ENCODE results near the gene SUPT3H.
"Not testable (repeated sequence)": the region's sequence is repeated elsewhere in the genome, so short reads cannot be mapped to it uniquely, and the experiment has no call there.

The SUPT3H gene

DNA sequence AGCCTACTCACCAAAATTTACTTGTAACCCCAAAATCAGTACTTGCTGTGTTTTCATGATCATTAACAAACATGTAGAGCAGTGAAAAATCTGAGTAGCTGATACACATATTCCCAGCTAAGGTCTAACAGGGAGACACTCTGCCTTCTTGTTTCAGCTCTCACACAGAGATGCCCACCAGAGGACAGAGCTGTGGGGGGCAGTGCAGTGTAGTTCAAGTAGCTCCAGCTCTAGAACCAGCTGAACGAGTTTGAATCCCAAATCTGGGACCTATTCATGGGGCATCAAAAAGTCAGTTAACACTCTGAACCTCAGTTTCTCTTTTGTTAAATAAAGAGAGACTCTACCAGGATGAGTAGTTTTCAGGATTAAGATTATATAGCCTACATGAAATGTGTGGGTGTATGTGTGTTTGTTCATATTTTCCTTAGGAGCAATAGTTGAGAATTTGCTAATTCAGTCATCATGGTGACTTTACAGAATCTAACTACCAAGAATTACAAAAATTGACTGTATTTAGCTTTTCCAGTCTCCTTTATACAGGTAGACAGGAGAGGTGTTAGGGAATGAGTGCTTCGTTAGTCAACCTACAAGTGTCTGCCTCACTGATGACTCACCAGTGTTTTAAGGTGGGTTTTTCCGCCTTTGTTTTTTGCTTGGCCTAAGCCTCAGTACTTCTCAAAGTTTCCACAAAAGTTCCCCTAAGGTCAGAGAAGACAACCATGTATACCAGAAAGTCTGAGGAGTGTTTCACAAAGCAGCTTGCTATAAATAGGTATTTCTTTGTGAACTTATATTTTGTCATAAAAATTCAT, 213.6 kb downstream of the SUPT3H start:
- no peak for FAIRE-seq
- TF ChIP-seq, protein P1, sequence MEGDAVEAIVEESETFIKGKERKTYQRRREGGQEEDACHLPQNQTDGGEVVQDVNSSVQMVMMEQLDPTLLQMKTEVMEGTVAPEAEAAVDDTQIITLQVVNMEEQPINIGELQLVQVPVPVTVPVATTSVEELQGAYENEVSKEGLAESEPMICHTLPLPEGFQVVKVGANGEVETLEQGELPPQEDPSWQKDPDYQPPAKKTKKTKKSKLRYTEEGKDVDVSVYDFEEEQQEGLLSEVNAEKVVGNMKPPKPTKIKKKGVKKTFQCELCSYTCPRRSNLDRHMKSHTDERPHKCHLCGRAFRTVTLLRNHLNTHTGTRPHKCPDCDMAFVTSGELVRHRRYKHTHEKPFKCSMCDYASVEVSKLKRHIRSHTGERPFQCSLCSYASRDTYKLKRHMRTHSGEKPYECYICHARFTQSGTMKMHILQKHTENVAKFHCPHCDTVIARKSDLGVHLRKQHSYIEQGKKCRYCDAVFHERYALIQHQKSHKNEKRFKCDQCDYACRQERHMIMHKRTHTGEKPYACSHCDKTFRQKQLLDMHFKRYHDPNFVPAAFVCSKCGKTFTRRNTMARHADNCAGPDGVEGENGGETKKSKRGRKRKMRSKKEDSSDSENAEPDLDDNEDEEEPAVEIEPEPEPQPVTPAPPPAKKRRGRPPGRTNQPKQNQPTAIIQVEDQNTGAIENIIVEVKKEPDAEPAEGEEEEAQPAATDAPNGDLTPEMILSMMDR (IDR thresholded peaks at IDR 0.05; ENCODE audit: insufficient read depth, missing control alignments) = no peak
- DNase-seq (ENCODE audit: insufficient read length, low spot score) = no peak

DNA sequence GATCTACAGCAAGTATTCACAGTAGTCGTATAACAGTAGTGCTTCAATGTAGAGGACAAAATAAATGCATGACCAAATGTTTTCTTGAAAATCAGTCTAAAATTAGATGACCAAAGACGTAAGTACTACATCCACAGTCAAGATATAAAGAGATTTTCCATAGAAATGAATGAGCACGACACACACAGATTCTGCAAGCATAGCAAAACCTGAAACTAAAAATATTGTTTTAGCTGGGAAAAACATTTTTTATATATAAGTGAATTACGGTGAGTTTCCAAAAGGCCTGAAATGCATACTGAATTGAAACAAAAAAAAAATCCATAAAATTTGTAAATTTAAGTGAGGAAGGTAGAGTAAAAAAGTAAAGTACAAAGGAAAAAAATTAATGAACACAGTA, 217.4 kb downstream of the SUPT3H start:
- TF ChIP-seq, protein P1 (IDR thresholded peaks at IDR 0.05; ENCODE audit: insufficient read depth, missing control alignments) = no peak
- peak; percentile 51 for FAIRE-seq
- DNase-seq (ENCODE audit: insufficient read length, low spot score) = no peak

DNA sequence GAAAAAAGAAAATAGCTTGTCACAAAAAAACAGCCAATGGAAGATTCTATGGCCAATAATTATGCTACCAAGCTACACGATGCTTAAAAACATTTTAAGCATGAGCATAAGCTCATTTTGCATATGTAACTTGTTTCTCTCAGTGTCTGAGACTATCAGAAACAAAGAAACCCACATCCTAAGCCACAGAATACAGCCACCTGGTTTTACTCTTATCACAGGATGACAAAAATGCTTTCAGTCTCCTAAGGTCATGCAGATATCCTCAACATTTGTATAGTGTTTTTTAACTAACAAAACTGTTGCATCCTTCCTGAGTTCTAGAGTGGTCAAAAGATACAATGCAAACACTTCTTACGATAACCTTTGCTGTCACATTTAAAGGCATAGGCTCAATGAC, 221.7 kb downstream of the SUPT3H start:
- TF ChIP-seq, protein P1 (IDR thresholded peaks at IDR 0.05; ENCODE audit: insufficient read depth, missing control alignments) = no peak
- no peak for DNase-seq (ENCODE audit: insufficient read length, low spot score)
- FAIRE-seq = no peak

DNA sequence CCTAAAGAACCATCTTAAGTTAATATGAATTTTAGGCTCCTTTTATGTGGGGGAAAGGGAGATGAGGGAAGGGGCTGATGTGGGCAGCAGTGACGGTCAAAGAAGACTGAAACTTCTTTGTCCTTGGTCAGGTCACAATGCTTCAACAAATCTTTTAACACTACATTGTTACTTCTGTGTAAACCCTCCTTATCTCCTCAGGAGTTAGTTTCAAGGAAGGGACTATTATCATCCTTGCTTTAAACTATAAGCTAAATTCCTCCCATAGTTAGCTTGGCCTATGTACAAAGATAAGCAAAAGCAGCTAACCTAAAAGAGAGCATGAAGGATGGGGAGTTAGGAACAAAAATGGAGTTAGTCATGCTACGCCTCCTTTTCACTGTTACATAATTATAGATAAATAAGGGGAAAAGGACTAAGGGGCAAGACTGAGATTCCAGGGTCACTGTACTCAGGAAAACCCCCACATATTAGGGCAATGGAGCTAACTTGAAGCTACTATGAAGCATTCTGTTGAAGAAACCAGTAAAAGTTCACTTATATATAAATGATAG, 222.3 kb downstream of the SUPT3H start:
- TF ChIP-seq, protein P1 (IDR thresholded peaks at IDR 0.05; ENCODE audit: insufficient read depth, missing control alignments) = no peak
- DNase-seq (ENCODE audit: insufficient read length, low spot score) (no peak), FAIRE-seq (no peak)

DNA sequence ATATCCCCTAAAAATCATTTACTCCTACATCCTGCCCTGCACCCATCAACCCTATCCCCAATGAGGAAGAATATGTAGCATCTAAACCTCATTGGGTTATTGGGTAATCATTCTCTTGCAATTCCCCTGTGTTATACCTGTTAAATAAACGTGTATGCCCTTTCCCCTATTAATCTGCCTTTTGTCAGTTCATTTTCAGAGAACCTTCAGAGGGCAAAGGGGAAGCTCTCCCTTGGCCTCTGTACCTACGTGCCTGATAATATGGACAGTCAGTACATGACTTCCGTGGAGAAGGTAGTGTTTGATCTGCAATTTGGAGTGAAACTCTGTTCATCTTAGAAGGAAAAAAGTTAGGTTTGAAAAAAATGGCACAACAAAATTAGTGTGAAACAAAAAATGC, 223.1 kb downstream of the SUPT3H start:
- no peak for FAIRE-seq
- DNase-seq (ENCODE audit: insufficient read length, low spot score) = no peak
- TF ChIP-seq, protein P1 (IDR thresholded peaks at IDR 0.05; ENCODE audit: insufficient read depth, missing control alignments) = no peak

DNA sequence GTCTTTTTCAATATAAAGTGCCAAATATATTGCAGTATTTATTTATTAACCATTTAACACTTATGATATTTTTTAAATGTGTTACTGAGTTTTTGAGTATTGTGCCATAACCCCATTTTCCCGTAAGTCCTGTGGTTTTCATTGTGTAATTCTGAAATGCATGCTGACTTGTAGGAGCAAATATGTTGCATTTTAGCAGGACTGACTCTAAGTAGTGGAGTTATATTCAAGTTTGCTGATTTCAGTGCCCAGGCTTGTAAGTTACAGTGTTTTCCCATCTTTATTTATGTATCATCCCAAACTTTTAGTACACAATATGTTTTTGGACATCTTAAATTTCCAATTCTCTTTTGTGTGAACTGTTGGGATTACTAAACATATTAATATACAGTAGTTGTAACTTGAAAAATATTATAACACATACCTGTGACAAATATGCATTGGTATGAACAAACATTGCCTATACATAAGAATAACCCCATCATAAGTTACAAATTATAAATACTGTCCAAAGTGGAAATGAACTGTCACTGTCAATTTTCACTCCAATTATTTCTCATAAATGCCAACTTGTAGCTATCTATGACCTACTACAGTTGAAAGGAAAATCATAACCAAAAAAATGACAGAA, 228.9 kb downstream of the SUPT3H start:
- TF ChIP-seq, protein P1 (IDR thresholded peaks at IDR 0.05; ENCODE audit: insufficient read depth, missing control alignments) = no peak
- FAIRE-seq = no peak
- DNase-seq (ENCODE audit: insufficient read length, low spot score) = no peak

DNA sequence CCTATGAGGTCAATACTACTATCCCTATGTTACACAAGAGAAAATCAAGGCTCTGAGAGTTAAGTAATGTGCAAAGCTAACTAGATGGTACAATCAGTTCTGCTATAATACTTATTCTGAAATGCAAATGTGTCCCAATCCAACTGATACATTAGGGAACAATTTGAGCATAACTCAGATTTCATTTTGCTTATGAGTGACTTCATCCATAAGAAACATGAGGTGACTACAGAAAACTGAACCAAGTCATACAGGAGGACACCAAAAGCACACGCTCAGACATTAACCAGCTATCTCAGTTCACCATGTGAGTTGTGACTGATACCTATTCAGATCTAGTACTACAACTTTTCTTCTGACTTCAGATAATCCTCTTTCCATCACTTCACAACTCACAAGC, 229.5 kb downstream of the SUPT3H start:
- no peak for FAIRE-seq
- TF ChIP-seq, protein P1 (IDR thresholded peaks at IDR 0.05; ENCODE audit: insufficient read depth, missing control alignments) = no peak
- DNase-seq (ENCODE audit: insufficient read length, low spot score) = no peak

DNA sequence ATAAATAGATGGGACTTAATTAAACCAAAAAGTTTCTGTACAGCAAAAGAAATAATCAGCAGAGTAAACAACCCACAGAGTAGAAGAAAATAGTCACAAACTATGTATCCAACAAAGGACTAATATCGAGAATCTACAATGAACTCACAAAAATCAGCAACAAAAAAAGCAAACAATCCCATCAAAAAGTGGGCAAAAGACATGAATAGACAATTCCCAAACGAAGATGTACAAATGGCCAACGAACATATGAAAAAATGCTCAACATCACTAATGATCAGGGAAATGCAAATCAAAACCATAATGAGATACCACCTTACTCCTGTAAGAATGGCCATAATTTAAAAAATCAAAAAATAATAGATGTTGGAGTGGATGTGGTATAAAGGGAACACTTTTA, 232.1 kb downstream of the SUPT3H start:
- DNase-seq (ENCODE audit: insufficient read length, low spot score); FAIRE-seq: not testable (repeated sequence)
